IMR-90 (cell line): ENCODE measurements around the gene LRRC4C. TPM values are rescaled to one million over a fixed set of nuclear protein-coding genes. Genes with fewer than 3 reads are reported as not detected.

ENCODE experiments used
- ATAC-seq: fragments of 200-7000 bp; cut with Tn5 transposase; 2 replicates; pipeline ENCODE4 v1.9.1; 2020; ENCODE audit warnings: low read depth, mild to moderate bottlenecking, moderate library complexity
- BruUV-seq: library from RNA; stranded (reverse); fragments of 400-500 nt; replicated peaks from 2 replicates; lab custom pipeline; 2021; lab: Mats Ljungman, UMichigan
- CTCF ChIA-PET: fragments of 300-600 bp; formaldehyde crosslinking; extraction: SDS; loops from one replicate; lab custom pipeline; 2021; ENCODE audit warnings: antibody characterized with exemption; lab: Yijun Ruan, JAX
- POLR2A ChIA-PET: fragments of 300-600 bp; sonication (Branson Sonifier 250); formaldehyde crosslinking; loops from one replicate; lab custom pipeline; 2022; ENCODE audit warnings: antibody characterized with exemption; ENCODE audit not compliant: unreplicated experiment; lab: Charles Lee
- DNase-seq: peaks from one replicate; pipeline ENCODE4 v3.0.0; 2013
- H2AFZ ChIP-seq: replicated peaks from 2 replicates; pipeline ENCODE3; 2013; ENCODE audit warnings: low read length, mild to moderate bottlenecking; ENCODE audit not compliant: poor library complexity
- H2AK5ac ChIP-seq: 2 replicates; pipeline ENCODE4 v1.6.1; 2013; ENCODE audit warnings: low read depth, low read length, inconsistent platforms
- H2AK9ac ChIP-seq: replicated peaks from 2 replicates; pipeline ENCODE3; 2013; ENCODE audit warnings: mild to moderate bottlenecking, low read depth, low read length, moderate library complexity; ENCODE audit not compliant: poor library complexity
- H2BK120ac ChIP-seq: 2 replicates; pipeline ENCODE4 v1.6.1; 2013; ENCODE audit warnings: low read depth, low read length, inconsistent platforms
- H2BK15ac ChIP-seq: 3 replicates; pipeline ENCODE4 v1.6.1; 2013; ENCODE audit warnings: low read depth, low read length, inconsistent platforms
- H2BK20ac ChIP-seq: 2 replicates; pipeline ENCODE4 v1.6.1; 2013; ENCODE audit warnings: low read depth, mild to moderate bottlenecking, inconsistent platforms, low read length, moderate library complexity
- H2BK5ac ChIP-seq: 2 replicates; pipeline ENCODE4 v1.6.1; 2013; ENCODE audit warnings: mild to moderate bottlenecking, low read depth, low read length, inconsistent platforms; ENCODE audit not compliant: poor library complexity, severe bottlenecking
- H3K14ac ChIP-seq: replicated peaks from 2 replicates; pipeline ENCODE4 v1.6.1; 2013; ENCODE audit warnings: low read depth, low read length, inconsistent platforms
- H3K18ac ChIP-seq: 2 replicates; pipeline ENCODE4 v1.6.1; 2013; ENCODE audit warnings: low read depth, low read length, control low read depth
- H3K23ac ChIP-seq: 2 replicates; pipeline ENCODE4 v1.6.1; 2013; ENCODE audit warnings: low read depth, low read length, inconsistent platforms
- H3K27ac ChIP-seq: 2 replicates; pipeline ENCODE4 v1.5.1; 2013; ENCODE audit warnings: mild to moderate bottlenecking, control low read depth, low read length; ENCODE audit not compliant: insufficient read depth
- H3K27me3 ChIP-seq: 2 replicates; pipeline ENCODE4 v1.6.1; 2013; ENCODE audit warnings: low read length; ENCODE audit not compliant: control insufficient read depth, insufficient read depth
- H3K36me3 ChIP-seq: 2 replicates; pipeline ENCODE4 v1.6.1; 2013; ENCODE audit warnings: low read length, mixed read lengths; ENCODE audit not compliant: control insufficient read depth, insufficient read depth
- H3K4ac ChIP-seq: 2 replicates; pipeline ENCODE4 v1.6.1; 2013; ENCODE audit warnings: low read depth, low read length, inconsistent platforms
- H3K4me1 ChIP-seq: 2 replicates; pipeline ENCODE4 v1.6.1; 2013; ENCODE audit warnings: low read length, mixed read lengths; ENCODE audit not compliant: control insufficient read depth, insufficient read depth
- H3K4me2 ChIP-seq: 2 replicates; pipeline ENCODE4 v1.6.1; 2013; ENCODE audit warnings: low read depth, mild to moderate bottlenecking, control low read depth, low read length, moderate library complexity
- H3K4me3 ChIP-seq: 2 replicates; pipeline ENCODE4 v1.5.1; 2013; ENCODE audit warnings: low read depth, mild to moderate bottlenecking, control low read depth, low read length, moderate library complexity; ENCODE audit not compliant: insufficient read depth
- H3K56ac ChIP-seq: 2 replicates; pipeline ENCODE4 v1.6.1; 2013; ENCODE audit warnings: low read length, inconsistent platforms; ENCODE audit not compliant: insufficient read depth; ENCODE audit errors: extremely low read depth
- H3K79me1 ChIP-seq, 2 experiments: 2 replicates each; pipeline ENCODE4 v1.6.1; 2013; ENCODE audit warnings: low read length in 2 of 2, inconsistent platforms in 1 of 2, low read depth in 1 of 2
- H3K9ac ChIP-seq: 2 replicates; pipeline ENCODE4 v1.6.1; 2013; ENCODE audit warnings: low read depth, low read length, control low read depth
- H3K9me1 ChIP-seq: 2 replicates; pipeline ENCODE4 v1.6.1; 2013; ENCODE audit warnings: low read length, inconsistent platforms; ENCODE audit not compliant: insufficient read depth
- H3K9me3 ChIP-seq: 2 replicates; pipeline ENCODE4 v1.6.1; 2013; ENCODE audit warnings: low read length; ENCODE audit not compliant: control insufficient read depth, insufficient read depth
- H4K20me1 ChIP-seq: 2 replicates; pipeline ENCODE4 v1.6.1; 2013; ENCODE audit warnings: low read length, inconsistent platforms; ENCODE audit not compliant: insufficient read depth
- H4K5ac ChIP-seq: 2 replicates; pipeline ENCODE4 v1.6.1; 2013; ENCODE audit warnings: mild to moderate bottlenecking, low read depth, low read length, control low read depth
- H4K8ac ChIP-seq, 2 experiments: 2 replicates each; pipeline ENCODE4 v1.6.1; 2013; ENCODE audit warnings: low read depth in 2 of 2, low read length in 2 of 2, control low read depth in 1 of 2, inconsistent platforms in 1 of 2
- H4K91ac ChIP-seq: 2 replicates; pipeline ENCODE4 v1.6.1; 2013; ENCODE audit warnings: low read depth, low read length, inconsistent platforms; ENCODE audit not compliant: insufficient read depth
- BHLHE40 ChIP-seq: fragments of 150-350 bp; IDR thresholded peaks from 2 replicates; pipeline ENCODE4 v1.6.1; 2016; ENCODE audit warnings: mild to moderate bottlenecking, low read depth, low read length
- CHD1 ChIP-seq: IDR thresholded peaks from 2 replicates; pipeline ENCODE4 v1.6.1; 2012; ENCODE audit warnings: low read depth, low read length, improper control_type of control experiment
- MAFK ChIP-seq: IDR thresholded peaks from 2 replicates; pipeline ENCODE4 v1.6.1; 2012; ENCODE audit warnings: low read depth, low read length, improper control_type of control experiment
- MAZ ChIP-seq: IDR thresholded peaks from 2 replicates; pipeline ENCODE4 v1.6.1; 2012; ENCODE audit warnings: low read depth, mild to moderate bottlenecking, low read length, improper control_type of control experiment, moderate library complexity, borderline replicate concordance
- MXI1 ChIP-seq: IDR thresholded peaks from 2 replicates; pipeline ENCODE4 v1.6.1; 2012; ENCODE audit warnings: low read depth, mild to moderate bottlenecking, low read length, moderate library complexity, borderline replicate concordance
- NFE2L2 ChIP-seq: fragments of 150-350 bp; IDR thresholded peaks from 2 replicates; pipeline ENCODE4 v1.6.1; 2016; ENCODE audit warnings: low read depth, mild to moderate bottlenecking, low read length
- POLR2A ChIP-seq: IDR thresholded peaks from 2 replicates; pipeline ENCODE4 v1.6.1; 2012; ENCODE audit warnings: mild to moderate bottlenecking, low read depth, low read length
- RCOR1 ChIP-seq: IDR thresholded peaks from 2 replicates; pipeline ENCODE4 v1.6.1; 2012; ENCODE audit warnings: mild to moderate bottlenecking, low read length, improper control_type of control experiment; ENCODE audit not compliant: insufficient replicate concordance
- SMC3 ChIP-seq: fragments of 150-350 bp; IDR thresholded peaks from 2 replicates; pipeline ENCODE4 v1.6.1; 2016; ENCODE audit warnings: low read depth, mild to moderate bottlenecking, antibody characterized with exemption, low read length, moderate library complexity
- USF2 ChIP-seq: fragments of 150-350 bp; IDR thresholded peaks from 2 replicates; pipeline ENCODE4 v1.6.1; 2017; ENCODE audit warnings: mild to moderate bottlenecking, antibody characterized with exemption, low read length, low read depth
- WGBS, 2 experiments: methylation state at CpG; one replicate each; pipeline versions ENCODE4 v1.1.5 to v1.1.7; 2013; ENCODE audit warnings: missing lambda C conversion rate in 2 of 2; ENCODE audit not compliant: insufficient read length in 1 of 2; ENCODE audit errors: extremely low coverage in 2 of 2; 5-methylcytosine and 5-hydroxymethylcytosine counted together
- dilution Hi-C: fragments of 300-500 bp; cut with HindIII; formaldehyde crosslinking; loops from one replicate; pipeline ENCODE4 v1.14.3; 2018; ENCODE audit warnings: low sequenced_read_pairs; ENCODE audit not compliant: unreplicated experiment
- in situ Hi-C: fragments of 300-500 bp; cut with MboI; formaldehyde crosslinking; loops from 3 replicates; pipeline ENCODE4 v1.14.3; 2019; ENCODE audit warnings: low sequenced_read_pairs, inconsistent platforms, mixed read lengths
- intact Hi-C: fragments of 100-400 bp; cut with micrococcal nuclease; formaldehyde crosslinking; loops from 2 replicates; pipeline ENCODE4 v1.10.0; 2022
- polyA plus RNA-seq, 3 experiments: library from polyadenylated mRNA; depleted of rRNA; stranded (reverse); fragments of >200 nt; gene quantifications; 2 replicates each; pipeline ENCODE4 v1.2.3, GENCODE V29; 2012; ENCODE audit warnings: low replicate concordance in 1 of 3
- total RNA-seq: library from RNA; depleted of rRNA; stranded (reverse); fragments of >200 nt; gene quantifications from 2 replicates; pipeline ENCODE4 v1.2.3, GENCODE V29; 2012

The LRRC4C gene
- total and polyA plus RNA-seq, 2 of the 4 experiments (the other 2 are of a cell fraction): under 0.01 to 0.03 TPM

DNA sequence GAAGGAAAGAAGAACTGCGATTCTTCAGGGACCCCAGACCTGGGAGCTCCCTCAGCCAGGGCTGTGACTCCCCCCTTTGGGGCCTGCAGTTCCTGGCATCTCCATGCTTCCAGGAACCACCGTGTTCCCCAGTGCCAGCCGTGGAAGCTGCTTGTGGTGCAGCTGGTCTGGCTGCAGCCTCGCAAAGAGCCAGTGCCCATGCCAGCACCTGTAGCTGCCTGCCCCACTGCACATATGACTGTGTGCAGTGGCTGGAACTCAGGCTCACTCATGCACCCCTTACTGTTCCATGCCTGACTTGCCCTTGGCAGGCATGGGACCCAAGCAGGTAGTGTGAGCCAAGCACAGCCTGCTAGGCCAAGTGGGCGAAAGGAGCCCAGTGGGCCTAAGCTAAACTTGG is 401.3 kb downstream of the LRRC4C start:
- POLR2A ChIA-PET: no interaction called here
- Histone ChIP-seq H4K8ac (no peak overlapping the region), H4K5ac (no peak overlapping the region), H3K9me1 (no peaks in the 10 kb centered on the region), H3K9ac (no peak overlapping the region), H2AFZ (no peak overlapping the region), H3K4me1 (no peaks in the 10 kb centered on the region), H2BK120ac (no peak overlapping the region), H3K4me2 (no peak overlapping the region), H3K18ac (no peak overlapping the region), H3K36me3 (no peaks in the 10 kb centered on the region), H2BK5ac (no peak overlapping the region), H4K20me1 (no peaks in the 10 kb centered on the region), H3K4me3 (no peak overlapping the region), H2AK9ac (no peak overlapping the region), H2AK5ac (no peak overlapping the region), H3K9me3 (peaks cover 13% of the 10 kb centered on the region), H3K14ac (no peak overlapping the region), H3K56ac (no peak overlapping the region), H3K27me3 (no peaks in the 10 kb centered on the region), H2BK20ac (no peak overlapping the region), H3K79me1 (no peaks in the 10 kb centered on the region), H3K23ac (no peak overlapping the region), H4K91ac (no peak overlapping the region), H3K4ac (no peak overlapping the region), H2BK15ac (no peak overlapping the region), H3K27ac (no peak overlapping the region)
- intact Hi-C loops: no loop called here
- no TSS peak for BruUV-seq
- no peak for TF ChIP-seq RCOR1
- TF ChIP-seq MAZ: no peak
- TF ChIP-seq MAFK: no peak
- TF ChIP-seq CHD1: no peak
- no peak for TF ChIP-seq NFE2L2
- no peak for TF ChIP-seq BHLHE40
- TF ChIP-seq MXI1: no peak
- no peak for TF ChIP-seq USF2
- TF ChIP-seq SMC3: no peak
- no peak for TF ChIP-seq POLR2A
- ATAC-seq: no peak
- in situ Hi-C loops: no loop called here
- DNase-seq: no peak
- CTCF ChIA-PET: no interaction called here
- dilution Hi-C loops: no loop called here
- WGBS, 2 experiments: 80% methylated on average over 1 of the region's 5 CpGs; no CpG with 5 or more reads in 1 of the 2 experiments
